UCSD-AML1 (cell line): ENCODE data around the gene GSTK1.
"Not testable (repeated sequence)": the region's sequence is repeated elsewhere in the genome, so short reads cannot be mapped to it uniquely, and the experiment has no call there.

Experiments
- DNase-seq: peaks from one replicate; lab custom pipeline; 2025; ENCODE audit not compliant: unreplicated experiment; lab: John Stamatoyannopoulos, UW

Gene GSTK1

GRCh38 chr7:143269251-143269650, 6.0 kb downstream of the GSTK1 start:
- DNase-seq = peak; percentile 8

- DNase-seq = no peak
Observed at GRCh38 chr7:143271240-143271639, 8.0 kb downstream of the GSTK1 start.

- DNase-seq = no peak
Observed at GRCh38 chr7:143272871-143273270, 9.6 kb downstream of the GSTK1 start.

GRCh38 chr7:143279186-143280098, 16.2 kb downstream of the GSTK1 start:
- no peak for DNase-seq

GRCh38 chr7:143280160-143280559, 16.9 kb downstream of the GSTK1 start:
- no peak for DNase-seq

- no peak for DNase-seq
Observed at GRCh38 chr7:143280566-143280965, 17.3 kb downstream of the GSTK1 start.

GRCh38 chr7:143281529-143281928, 18.3 kb downstream of the GSTK1 start:
- no peak for DNase-seq

GRCh38 chr7:143282124-143282523, 18.9 kb downstream of the GSTK1 start:
- no peak for DNase-seq

GRCh38 chr7:143283381-143283780, 20.1 kb downstream of the GSTK1 start:
- DNase-seq = no peak

GRCh38 chr7:143284591-143285469, 21.6 kb downstream of the GSTK1 start, which contains the start of gene TMEM139:
Gene TMEM139, plus strand, starts transcription at chr7:143284958. Its CDS starts 1,000 bp downstream, at chr7:143285958.
- no peak for DNase-seq

GRCh38 chr7:143285470-143285778, 22.2 kb downstream of the GSTK1 start:
- no peak for DNase-seq

GRCh38 chr7:143285806-143286521, 22.7 kb downstream of the GSTK1 start:
- no peak for DNase-seq

- DNase-seq = no peak
Observed at GRCh38 chr7:143286522-143286890, 23.3 kb downstream of the GSTK1 start.

GRCh38 chr7:143287339-143287934, 24.2 kb downstream of the GSTK1 start:
- DNase-seq = no peak

GRCh38 chr7:143287935-143288826, 24.9 kb downstream of the GSTK1 start, which contains the start of gene CASP2:
Gene CASP2, plus strand, starts transcription at chr7:143288351. Its CDS starts 105 bp downstream, at chr7:143288456.
- peak; percentile 93 for DNase-seq

- no peak for DNase-seq
Observed at GRCh38 chr7:143288836-143289235, 25.6 kb downstream of the GSTK1 start.

- DNase-seq = no peak
Observed at GRCh38 chr7:143289421-143289820, 26.2 kb downstream of the GSTK1 start.

- not testable (repeated sequence) for DNase-seq
Observed at GRCh38 chr7:143289888-143290287, 26.6 kb downstream of the GSTK1 start.

- no peak for DNase-seq
Observed at GRCh38 chr7:143290293-143290692, 27.1 kb downstream of the GSTK1 start.

- DNase-seq = no peak
Observed at GRCh38 chr7:143292876-143293275, 29.6 kb downstream of the GSTK1 start.
